GM18526 (cell line): ENCODE measurements around the gene RHOBTB1.

Experiments
- POLR2A ChIP-seq: IDR thresholded peaks from 3 replicates; pipeline ENCODE4 v1.6.1; 2011; ENCODE audit not compliant: insufficient read length; ENCODE audit errors: extremely low read depth

The RHOBTB1 gene

DNA sequence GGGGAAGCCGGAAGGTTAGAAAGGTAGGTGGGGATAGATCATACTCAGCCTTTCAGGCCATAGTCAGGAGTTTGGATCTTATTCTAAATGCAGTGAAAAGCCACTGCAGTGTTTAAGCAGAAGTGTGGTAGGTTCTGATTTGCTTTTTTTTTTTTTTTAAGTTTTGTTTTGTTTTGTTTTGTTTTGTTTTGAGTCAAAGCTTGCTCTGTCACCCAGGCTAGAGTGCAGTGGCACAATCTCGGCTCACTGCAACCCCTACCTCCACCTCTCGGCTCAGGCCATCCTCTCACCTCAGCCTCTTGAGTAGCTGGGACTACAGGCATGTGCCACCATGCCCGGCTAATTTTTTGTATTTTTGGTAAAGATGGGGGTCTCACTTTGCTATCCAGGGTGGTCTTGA, 23.5 kb downstream of the RHOBTB1 start:
- no peak for TF ChIP-seq POLR2A

DNA sequence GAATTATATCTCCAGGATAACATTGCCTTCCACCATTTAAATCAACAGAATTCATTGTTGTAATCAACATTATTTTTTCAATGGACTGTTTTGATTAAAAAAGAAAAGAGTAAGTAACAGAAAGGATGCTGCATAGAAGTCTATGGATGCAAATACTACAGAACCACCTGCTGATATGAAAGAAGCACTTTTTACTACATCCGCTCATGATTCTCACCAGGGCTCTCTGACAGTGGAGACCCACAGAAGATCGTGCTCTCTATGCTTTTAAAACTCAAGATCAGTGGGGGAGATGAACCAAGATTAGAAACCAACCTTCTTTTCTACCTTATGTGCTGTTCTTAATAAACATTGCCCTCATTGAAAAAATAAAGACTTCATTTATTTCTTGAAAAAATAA, 24.4 kb downstream of the RHOBTB1 start:
- no peak for TF ChIP-seq POLR2A

DNA sequence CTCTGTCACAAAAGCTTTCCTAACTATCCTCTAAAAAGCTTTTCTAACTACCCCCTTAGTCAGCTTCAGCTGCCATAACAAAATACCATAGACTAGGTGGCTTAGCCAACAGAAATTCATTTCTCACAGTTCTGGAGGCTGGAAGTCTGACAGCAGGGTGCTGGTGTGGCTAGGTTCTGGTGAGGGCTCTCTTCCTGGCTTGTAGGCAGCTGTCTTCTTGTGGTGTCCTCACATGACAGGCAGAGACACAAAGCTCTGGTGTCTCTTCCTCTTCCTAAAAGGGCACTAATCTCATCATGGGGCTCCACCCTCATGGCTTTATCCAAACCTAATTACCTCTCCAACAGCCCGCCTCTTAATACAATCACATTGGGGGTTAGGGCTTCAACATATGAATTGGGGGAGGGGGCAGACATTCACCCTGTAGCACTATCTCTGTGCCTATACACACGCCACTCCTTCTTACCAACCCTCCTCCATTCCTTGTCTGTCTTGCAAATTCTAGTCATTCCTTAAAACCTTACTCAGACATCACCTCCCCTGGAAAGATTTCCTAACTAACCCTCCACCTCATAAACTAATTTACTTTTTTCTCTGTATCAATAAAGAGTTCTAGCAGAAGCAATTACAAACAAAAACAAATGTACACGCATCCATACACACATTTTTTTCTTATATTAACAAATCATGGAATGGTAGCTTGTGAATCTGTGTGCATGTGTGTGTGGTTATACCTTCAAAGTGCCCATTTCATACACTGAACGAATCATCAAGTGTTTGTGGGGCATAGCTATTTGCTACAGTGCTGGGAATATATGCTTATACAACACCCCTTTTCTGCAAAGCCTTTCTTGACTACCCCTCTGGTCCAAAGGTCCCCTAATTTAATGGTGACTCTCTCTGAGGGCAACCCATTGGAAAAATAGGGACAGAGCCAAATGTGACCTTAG, 26.4 kb downstream of the RHOBTB1 start:
- TF ChIP-seq POLR2A = no peak

DNA sequence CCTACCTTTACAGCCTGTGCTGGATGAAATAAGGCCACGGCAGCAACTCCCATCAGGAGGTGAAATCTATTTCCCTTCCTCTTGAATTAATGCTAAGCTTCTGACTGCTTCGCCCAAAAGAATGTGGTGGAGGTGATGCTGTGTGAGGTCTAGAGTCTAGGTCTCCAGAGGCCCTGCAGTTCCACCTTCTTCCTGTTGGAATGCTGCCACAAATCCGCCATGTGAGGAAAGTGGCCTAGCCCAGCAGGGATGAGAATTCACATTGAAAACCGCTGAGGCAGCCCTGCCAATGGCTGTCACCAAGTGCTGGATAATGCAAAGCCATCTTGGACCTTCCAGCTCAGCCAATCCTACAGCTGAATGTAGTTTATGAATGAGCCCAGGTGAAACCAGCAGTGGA, 28.0 kb downstream of the RHOBTB1 start:
- no peak for TF ChIP-seq POLR2A

DNA sequence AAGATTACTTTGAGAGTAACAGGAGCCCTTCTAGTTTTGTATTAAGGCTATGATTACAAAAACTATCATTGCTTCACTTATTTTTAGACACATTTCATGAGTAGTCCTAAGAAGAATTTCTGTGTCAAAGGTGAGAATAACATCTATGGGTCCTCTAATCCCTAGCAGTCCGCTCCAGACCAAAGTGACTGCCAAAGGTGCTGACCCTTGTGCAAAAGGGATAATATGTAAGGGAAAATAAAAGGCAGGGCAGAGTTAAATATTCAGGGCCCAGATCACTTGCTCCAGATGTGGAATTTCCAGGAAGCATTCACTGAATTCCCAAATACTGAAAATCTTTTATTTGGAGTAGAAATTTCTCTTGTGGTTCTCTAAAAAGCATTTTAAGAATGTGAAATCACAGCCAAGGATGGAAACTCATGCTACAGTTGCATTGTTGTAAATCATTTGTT, 29.3 kb downstream of the RHOBTB1 start:
- no peak for TF ChIP-seq POLR2A

DNA sequence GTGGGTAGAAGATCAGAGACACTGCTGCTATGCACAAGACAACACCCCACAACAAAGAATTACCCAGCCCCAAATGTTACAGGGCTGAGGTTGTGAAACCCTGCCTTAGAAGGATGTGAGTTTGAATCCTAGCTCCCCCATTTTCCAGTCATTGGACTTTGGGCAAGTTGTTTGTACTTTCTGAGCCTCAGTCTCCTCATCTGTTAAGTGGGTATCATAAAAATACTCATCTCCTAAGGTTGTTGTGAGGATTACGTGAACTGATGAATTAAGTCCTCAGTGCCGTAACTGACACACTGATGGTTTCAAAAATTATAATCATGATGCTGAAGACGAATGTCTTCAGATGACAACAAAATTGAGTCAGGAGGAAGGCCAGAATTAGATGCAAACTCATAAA, 30.3 kb downstream of the RHOBTB1 start:
- no peak for TF ChIP-seq POLR2A

DNA sequence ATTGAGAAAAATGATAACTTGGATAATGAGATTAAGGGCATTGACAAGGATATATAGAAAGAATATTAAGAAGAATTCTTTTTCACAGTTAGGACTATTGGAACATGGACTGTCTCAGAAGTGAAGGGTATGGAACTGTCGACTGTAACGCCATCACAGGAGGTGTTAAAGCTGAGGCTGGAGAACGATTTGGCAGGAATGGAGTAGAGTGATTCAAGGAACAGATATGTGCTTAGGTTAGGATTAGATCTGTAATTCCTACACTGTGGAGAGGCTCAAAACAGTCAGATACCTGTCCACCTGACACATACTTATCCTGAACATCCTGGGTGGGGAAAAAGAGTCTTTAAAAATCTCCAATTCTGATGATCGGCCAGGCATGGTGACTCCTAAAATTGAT, 30.9 kb downstream of the RHOBTB1 start:
- no peak for TF ChIP-seq POLR2A

DNA sequence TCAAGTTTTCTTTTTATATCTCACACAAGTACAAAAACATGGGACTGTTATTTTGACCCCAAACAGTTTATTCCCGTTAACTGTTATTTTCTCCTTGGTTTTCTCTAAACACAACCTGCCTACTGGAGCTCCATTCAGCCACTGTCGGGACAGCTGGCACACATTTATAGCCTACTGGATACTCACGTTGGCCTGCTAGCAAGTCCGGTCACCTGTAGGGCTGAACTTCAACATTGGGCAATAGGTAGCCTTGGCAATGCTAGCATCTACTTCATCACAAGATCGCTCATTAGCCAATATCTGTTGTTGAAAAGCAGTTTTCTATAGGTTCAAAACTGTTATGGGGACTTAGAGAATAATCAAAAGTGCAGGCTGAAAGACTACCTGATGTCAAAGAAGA, 32.3 kb downstream of the RHOBTB1 start:
- no peak for TF ChIP-seq POLR2A

DNA sequence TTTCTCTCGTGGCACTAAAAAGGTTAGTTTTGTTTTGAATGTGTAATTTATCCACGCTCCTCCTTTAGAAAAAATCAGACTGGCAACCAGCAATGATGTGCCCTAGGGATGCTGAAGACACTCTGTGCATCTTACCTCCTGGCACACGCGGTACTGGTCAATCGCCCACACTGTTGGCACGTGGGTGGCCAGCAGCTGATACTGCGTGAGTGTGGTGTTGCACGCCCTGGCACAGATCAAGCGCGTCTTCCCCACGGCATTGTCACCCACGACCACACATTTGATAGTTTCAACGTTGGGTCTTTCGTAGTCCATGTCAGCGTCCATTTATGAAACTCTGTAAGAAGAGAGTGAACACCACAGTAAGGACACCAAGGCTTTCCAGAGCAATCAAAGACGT, 32.8 kb downstream of the RHOBTB1 start:
- TF ChIP-seq POLR2A = no peak

DNA sequence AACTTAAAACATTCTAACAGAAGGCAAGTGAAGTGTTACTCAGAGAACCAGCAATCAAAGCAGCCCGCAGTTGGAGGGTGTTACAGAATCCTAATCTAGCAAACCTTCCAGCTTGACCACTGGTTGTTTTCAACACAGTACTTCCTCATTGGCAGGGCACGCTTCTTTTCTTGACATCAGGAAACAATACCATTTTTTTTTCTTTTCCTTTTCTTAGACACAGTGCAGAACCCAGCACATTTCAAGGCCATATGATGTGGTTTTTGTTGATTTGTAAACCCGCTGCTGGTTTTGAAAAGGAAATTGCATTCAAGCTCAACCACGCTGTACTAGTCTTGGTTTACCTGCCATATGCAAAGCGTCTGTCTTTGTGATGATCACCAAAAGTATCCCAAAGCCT, 33.4 kb downstream of the RHOBTB1 start:
- TF ChIP-seq POLR2A = no peak

DNA sequence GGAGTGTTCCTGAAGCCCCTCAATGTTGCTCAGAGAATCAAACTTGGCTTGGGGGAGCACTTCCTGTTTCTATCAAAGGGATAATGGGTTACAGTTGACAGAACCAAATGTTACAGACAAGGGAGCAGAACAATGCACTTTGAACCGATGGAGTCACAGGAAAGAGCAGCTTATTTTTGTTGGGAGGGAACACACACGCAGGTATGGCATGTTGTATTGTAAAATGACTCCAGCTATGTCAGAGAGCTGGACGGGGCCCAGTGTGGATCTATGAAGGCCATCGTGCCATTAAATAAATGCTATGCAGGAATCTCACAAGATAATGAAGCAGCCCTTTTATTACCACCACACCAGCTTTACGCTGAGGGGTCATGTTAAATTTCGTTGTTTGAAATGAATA, 35.1 kb downstream of the RHOBTB1 start:
- TF ChIP-seq POLR2A = no peak

DNA sequence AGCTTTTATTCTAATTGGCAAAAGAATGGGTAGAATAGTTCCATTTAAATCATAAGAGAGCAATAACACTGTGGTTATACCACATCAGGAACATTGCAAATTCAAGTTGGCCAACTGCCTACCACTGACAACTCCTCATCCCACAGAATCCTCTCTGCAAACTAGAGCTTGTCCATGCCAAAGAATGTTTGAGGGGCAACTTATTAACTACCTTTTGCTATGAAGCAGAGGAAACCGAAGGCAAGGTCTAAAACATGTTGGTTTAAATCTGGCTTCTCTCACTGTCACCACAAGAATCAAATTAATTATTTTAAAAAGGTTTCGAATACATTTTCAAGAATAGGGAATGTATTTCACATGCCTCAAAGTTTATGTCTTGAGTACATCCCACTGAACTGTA, 36.0 kb downstream of the RHOBTB1 start:
- no peak for TF ChIP-seq POLR2A

DNA sequence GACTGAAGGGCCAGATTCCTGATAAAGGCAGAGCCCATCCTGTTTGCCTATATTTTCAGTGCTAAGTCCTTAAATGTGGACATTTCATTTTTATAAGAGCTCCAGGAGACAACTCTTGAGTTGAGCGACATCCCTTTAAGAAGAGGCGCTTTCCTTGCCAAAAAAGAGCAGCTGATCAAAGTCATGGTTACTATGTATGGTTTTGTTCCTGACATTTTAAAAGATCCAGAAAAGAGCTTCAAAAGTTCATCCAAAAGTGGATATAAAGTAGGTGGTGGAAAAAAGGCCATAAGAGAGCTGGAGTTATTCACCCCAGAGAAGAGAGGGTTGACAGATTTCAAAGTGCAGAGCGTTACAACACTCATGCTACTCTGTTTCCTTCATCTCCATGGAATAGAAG, 36.7 kb downstream of the RHOBTB1 start:
- no peak for TF ChIP-seq POLR2A

DNA sequence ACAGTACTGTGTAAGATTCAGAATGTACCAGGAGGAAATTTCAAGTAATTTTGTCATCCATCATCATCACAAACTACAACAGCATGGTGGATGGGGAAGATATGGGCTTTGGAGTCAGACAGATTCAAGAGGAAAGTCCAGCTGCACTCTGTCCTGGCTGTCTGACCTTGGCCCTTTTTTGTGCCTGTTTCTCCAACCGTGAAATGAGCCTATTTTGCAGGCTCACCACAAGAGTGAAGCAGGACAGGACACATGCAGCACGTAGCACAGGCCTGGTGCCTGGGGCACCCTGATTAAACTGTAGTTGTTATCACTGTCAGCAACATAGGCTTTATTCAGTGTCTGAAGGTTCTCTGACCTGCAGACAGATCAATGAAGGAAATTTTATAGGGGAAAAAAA, 37.6 kb downstream of the RHOBTB1 start:
- no peak for TF ChIP-seq POLR2A

DNA sequence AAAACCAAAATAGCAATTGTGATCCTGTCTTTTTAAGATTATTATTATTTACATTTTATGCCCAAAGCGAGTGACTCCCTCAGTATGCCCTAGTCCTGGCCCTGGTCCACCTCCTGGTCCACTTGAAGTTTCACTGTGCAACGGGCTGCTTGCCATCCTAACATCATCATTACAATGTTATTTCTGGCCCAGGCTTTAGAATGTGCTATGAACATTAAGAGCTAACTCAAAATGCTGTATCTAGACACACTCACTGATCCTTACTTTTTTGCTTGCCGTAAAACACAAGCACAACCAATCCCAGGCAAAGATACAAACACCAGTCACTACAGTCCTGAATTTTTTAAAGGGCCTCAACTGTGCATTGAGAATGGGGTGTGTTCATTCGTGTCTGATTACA, 38.4 kb downstream of the RHOBTB1 start:
- no peak for TF ChIP-seq POLR2A

DNA sequence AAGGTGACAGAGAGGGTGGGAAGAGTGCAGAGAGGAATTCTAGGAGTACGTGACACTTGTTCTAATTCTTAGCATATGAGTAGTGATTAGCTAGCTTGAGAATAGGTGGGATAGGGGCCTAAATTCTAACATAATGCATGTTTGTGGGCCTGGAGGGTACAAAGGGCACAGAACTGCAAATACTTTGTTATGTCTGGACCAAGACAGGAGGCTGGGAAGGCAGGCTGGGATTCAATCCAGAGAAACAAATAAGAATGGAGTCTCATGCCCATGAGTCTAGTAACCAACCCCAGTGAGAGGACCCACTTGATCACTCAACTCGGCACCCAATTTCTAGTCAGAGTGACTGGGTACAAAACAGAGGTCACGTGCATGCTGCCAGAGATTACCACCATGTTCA, 40.9 kb downstream of the RHOBTB1 start:
- TF ChIP-seq POLR2A = no peak

DNA sequence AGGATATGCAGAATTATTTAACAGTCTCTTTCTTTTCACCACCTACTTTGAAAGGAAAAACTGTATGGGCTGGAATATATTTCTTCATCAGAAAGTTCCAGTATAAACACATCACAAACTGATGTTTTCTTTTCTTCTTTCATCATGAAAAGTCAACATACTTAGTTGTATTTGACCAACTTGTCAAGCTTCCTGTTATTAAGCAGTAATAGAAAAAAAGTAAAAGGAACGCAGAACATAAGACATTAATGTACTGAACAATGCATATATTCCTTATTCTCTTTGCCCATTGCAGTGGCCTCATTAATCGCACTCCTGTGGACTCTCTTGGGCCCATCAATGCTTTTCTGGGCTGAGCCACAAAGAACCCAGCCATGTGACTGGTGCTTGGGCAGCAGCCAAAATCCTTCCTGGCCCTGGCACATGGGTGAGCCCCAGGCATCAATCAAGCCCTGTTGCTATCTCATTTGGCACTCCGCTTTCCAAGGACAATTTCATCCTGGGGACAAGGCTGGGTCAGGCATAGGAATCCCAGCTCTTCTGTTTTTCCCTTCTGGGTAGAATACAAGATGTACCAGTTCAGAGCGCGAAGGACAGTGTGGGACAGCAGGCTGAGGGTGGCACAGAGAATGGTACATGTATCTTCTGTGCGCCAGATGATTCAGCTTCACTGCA, 42.3 kb downstream of the RHOBTB1 start:
- TF ChIP-seq POLR2A = no peak

DNA sequence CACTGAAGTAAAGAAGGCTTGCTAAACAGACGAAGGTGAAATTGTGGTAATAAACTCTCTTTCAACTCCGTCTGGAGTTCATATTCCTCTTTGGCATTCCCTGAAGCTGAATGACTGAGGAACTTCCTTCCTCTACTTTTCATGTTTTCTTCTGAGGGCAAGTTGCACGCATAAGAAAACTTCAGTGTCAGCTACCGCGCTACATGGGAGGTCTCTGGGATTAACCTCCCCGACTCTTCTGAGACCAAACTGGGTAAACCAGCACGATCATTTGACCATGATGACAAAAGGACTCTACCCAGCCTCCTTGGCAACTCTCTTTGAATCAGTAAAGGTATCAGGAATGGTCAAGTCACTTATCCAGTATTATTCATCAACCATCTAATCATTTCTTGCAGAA, 44.7 kb downstream of the RHOBTB1 start:
- TF ChIP-seq POLR2A = no peak
